Duodenal mucosa (tissue), 2 donors: Measurements from ENCODE around the gene COL23A1.
"Not testable (repeated sequence)": the region's sequence is repeated elsewhere in the genome, so short reads cannot be mapped to it uniquely, and the experiment has no call there.

Experiments used
- H3K27ac ChIP-seq: one replicate; pipeline ENCODE4 v1.7.0; 2013; ENCODE audit warnings: low read depth, low read length
- H3K27me3 ChIP-seq, 2 donors: one replicate each; pipeline ENCODE4 v1.7.0; 2013; ENCODE audit warnings: low read length in 2 of 2, control low read depth in 1 of 2; ENCODE audit not compliant: insufficient read depth in 2 of 2, control insufficient read depth in 1 of 2
- H3K36me3 ChIP-seq, 2 donors: one replicate each; pipeline ENCODE4 v1.7.0; 2013; ENCODE audit warnings: low read length in 2 of 2, control low read depth in 1 of 2; ENCODE audit not compliant: insufficient read depth in 2 of 2, control insufficient read depth in 1 of 2
- H3K4me1 ChIP-seq, 2 donors: one replicate each; pipeline ENCODE4 v1.7.0; 2013; ENCODE audit warnings: low read length in 2 of 2, control low read depth in 1 of 2; ENCODE audit not compliant: insufficient read depth in 2 of 2, control insufficient read depth in 1 of 2
- H3K4me3 ChIP-seq, 2 donors: one replicate each; pipeline ENCODE4 v1.7.0; 2013; ENCODE audit warnings: low read length in 2 of 2, low read depth in 1 of 2
- H3K9ac ChIP-seq, 2 donors: one replicate each; pipeline ENCODE4 v1.7.0; 2013; ENCODE audit warnings: low read length in 2 of 2, low read depth in 1 of 2
- H3K9me3 ChIP-seq, 2 donors: one replicate each; pipeline ENCODE4 v1.7.0; 2013; ENCODE audit warnings: low read length in 2 of 2, control low read depth in 1 of 2; ENCODE audit not compliant: control insufficient read depth in 1 of 2

Gene COL23A1

DNA sequence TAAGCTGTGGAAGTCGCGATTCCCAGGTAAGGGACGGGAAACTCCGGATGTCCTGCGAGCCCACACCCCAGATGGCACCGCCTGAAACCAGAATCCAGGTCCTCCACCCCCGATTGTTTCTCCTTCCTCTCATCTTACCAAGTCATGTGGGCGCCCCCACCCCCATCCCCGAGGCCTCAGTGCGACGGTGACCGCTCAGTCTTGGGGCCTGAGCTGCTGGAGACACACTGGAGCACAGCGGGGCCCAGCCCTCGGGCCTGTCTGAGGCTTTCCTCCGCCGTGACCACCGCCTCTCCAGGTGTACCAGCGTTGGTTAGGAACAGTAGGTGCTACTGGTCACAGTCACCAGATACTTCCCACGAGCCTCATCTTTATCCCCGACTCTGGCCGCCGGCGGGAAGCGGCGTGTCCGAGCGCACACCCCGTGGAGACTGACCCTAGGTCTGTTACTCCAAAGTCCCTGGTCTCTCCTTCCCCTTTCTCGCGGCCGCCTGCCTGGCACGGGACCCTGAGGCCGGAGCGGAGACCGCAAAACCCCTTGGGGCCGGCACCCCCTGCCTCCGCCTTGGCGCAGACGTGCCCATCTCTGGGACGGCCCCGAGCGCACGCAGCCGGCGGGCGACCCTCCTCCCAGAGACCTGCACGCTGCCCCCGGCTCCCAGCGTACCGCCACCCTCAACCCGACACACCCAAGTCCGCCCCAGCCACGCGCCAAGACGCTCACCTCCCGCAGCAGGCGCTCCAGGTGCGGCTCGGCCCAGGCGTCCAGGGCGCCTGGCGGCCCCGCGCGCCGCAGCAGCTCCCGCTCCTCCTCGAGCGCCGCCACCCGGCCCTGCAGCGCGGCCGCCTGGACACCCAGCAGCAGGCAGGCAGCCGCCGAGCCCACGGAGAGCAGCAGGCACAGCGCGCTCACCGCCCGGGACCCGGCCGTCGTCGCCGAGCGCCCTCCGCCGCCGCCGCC lies 733 bp downstream of the COL23A1 start:
- Histone ChIP-seq H3K27me3 (peaks cover 19 to 37% of the 10 kb centered on the region in 2 donors), H3K36me3 (no peaks in the 10 kb centered on the region), H3K4me3 (peak overlapping the region in 1 of 2 donors; percentile 40), H3K27ac (no peak overlapping the region), H3K4me1 (no peaks in the 10 kb centered on the region), H3K9me3 (peaks cover 0 to 4% of the 10 kb centered on the region in 2 donors), H3K9ac (no peak overlapping the region)

DNA sequence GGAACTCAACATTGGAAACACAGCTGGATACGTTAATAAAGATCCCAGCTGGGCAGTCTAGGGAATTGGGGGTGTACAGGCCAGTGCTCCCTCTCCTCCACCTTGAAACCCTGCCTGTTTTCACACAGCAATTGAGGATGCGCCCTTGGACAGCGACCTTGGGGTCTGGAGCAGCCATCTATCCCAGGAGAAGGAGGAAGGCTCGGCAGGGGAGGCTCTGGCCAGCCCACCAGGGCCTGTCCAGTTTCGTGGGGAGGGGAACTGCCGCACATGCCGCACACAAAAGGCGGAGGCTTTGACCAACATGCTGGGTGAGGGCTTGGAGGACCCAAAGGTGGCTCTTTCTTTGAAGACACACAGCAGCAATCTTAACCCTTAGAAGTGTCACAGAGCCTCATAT lies 1.4 kb downstream of the COL23A1 start:
- H3K4me3 ChIP-seq, result no peak overlapping the region
- peaks cover 0 to 4% of the 10 kb centered on the region in 2 donors for H3K9me3 ChIP-seq
- no peaks in the 10 kb centered on the region for H3K36me3 ChIP-seq
- peaks cover 19 to 37% of the 10 kb centered on the region in 2 donors for H3K27me3 ChIP-seq
- H3K4me1 ChIP-seq, result no peaks in the 10 kb centered on the region
- H3K27ac ChIP-seq, result no peak overlapping the region
- no peak overlapping the region for H3K9ac ChIP-seq

DNA sequence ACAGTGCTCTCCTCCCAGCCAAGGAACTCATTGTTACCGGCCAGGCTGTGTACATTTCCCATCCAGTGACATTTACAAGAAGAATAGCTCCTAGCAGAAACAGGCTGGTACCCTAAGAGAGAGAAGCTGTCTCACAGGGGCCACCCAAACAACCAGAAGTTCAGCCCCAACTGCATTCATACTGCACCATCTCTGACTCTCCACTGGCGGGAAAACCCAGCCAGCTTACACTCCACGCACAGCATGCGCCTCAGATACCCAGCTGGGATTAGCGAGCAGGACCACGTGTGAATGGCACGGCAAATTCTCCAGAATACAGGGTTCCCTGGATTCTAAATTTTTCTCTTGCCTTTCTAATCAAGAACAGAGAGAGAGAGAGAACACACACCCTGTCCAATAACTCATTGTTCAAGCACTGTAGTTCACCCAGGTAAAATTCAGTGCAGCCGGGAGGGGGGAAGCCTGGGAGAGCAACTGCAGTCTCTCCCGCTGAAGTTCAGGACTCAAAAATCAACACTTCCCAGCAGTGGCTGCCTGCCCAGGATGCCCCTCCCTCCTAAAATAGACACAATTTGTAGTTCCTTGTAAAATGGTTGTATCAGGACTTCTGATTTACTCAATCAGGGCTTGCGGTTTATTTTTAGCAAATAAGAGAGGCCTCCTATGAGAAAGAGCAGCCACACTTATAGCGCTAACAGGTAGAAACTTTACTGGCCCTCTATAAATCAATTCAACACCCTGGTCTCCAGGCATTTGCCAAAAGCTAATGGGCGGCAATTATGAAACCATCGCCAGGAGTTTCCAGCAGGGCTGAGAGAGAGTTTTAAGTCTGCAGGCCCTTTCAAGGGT lies 2.2 kb downstream of the COL23A1 start:
- Histone ChIP-seq H3K36me3 (no peaks in the 10 kb centered on the region), H3K9me3 (peaks cover 0 to 4% of the 10 kb centered on the region in 2 donors), H3K4me1 (no peaks in the 10 kb centered on the region), H3K4me3 (no peak overlapping the region), H3K27me3 (peaks cover 19 to 37% of the 10 kb centered on the region in 2 donors), H3K27ac (no peak overlapping the region), H3K9ac (no peak overlapping the region)

DNA sequence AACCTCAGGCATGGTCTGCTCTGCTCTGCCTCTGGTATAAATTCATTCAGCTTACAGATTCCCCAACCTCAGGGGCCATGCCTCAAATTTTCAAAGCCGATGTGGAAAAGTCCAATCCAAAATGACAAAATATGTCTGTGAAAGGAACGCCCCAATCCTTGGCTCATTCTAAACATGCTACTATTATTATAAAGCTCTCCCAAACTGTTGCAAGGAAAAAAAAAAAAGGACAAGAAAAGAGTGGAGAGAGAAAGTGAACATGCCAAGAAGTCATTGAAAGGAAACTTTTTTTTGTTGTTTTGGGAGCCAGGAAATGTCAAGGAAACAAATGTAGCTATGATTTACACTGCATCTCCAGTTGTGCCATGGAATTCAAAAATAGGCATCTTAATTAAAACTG lies 3.8 kb downstream of the COL23A1 start:
- Histone ChIP-seq H3K9me3 (peaks cover 0 to 4% of the 10 kb centered on the region in 2 donors), H3K4me3 (no peak overlapping the region), H3K27ac (no peak overlapping the region), H3K27me3 (peaks cover 19 to 35% of the 10 kb centered on the region in 2 donors), H3K9ac (no peak overlapping the region), H3K4me1 (no peaks in the 10 kb centered on the region), H3K36me3 (no peaks in the 10 kb centered on the region)

DNA sequence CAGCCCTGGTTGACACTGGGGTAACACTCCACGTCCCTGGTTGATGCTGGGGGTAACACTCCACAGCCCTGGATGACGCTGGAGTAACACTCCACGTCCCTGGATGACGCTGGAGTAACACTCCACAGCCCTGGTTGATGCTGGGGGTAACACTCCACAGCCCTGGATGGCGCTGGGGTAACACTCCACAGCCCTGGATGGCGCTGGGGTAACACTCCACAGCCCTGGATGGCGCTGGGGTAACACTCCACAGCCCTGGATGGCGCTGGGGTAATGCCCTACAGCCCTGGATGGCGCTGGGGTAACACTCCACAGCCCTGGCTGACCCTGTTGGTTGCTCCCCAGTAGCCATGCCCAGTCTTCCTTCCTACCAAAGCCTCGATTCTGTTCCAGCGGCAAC lies 4.8 kb downstream of the COL23A1 start:
- H3K27me3 ChIP-seq, result peaks cover 19 to 25% of the 10 kb centered on the region in 2 donors
- not testable (repeated sequence) for H3K9ac ChIP-seq, H3K4me3 ChIP-seq, H3K27ac ChIP-seq, H3K4me1 ChIP-seq, H3K36me3 ChIP-seq, H3K9me3 ChIP-seq

DNA sequence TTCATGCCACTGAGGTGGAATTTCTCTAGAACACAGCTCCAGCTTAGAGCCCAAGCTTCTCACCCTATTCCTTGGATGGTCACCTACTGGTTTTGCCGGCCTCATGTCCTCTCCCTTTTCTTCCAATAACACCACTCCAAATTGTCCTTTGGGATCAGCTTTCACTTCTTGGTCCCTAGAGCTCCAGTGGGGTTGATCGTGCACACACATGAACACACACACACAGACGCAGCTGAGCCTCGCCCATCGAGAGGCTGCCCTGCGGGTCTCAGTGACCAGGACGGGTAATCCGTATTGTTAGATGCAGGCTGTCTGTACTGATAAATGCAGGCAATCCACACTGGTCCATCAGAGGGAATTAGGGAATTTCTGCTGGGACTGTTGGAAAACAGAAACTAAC lies 6.9 kb downstream of the COL23A1 start:
- no peaks in the 10 kb centered on the region for H3K36me3 ChIP-seq
- H3K27me3 ChIP-seq, result peaks cover 6 to 13% of the 10 kb centered on the region in 2 donors
- H3K4me3 ChIP-seq, result no peak overlapping the region

DNA sequence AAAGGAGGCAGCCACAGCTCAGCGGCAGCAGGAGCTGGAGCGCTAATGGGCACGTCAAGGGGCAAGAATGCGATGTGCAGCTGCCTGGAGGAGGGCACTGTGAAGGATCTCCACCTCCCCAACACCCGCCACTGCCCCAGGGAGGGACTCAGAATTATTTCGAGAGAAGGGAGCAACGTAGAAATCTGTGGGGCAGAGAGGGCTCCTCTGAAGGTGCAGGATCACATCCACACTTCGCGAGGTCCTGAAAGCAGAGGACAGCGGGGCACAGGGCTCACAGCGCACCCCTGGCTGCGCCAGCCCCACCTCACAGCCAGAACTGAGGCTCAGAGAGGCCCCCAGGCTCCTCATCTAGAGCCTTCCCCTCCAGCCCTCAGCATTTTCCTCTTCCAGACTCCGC lies 7.9 kb downstream of the COL23A1 start:
- no peak overlapping the region for H3K27ac ChIP-seq
- H3K9me3 ChIP-seq, result peaks cover 0 to 4% of the 10 kb centered on the region in 2 donors
- no peak overlapping the region for H3K9ac ChIP-seq
- H3K27me3 ChIP-seq, result peaks cover 4 to 14% of the 10 kb centered on the region in 2 donors
- no peak overlapping the region for H3K4me3 ChIP-seq
- H3K4me1 ChIP-seq, result no peaks in the 10 kb centered on the region
- no peaks in the 10 kb centered on the region for H3K36me3 ChIP-seq

More for the DNA sequence above, 6.9 kb downstream of the COL23A1 start:
- no peak overlapping the region for H3K9ac ChIP-seq
- H3K4me1 ChIP-seq, result no peaks in the 10 kb centered on the region
- H3K9me3 ChIP-seq, result peaks cover 0 to 4% of the 10 kb centered on the region in 2 donors
- no peak overlapping the region for H3K27ac ChIP-seq

DNA sequence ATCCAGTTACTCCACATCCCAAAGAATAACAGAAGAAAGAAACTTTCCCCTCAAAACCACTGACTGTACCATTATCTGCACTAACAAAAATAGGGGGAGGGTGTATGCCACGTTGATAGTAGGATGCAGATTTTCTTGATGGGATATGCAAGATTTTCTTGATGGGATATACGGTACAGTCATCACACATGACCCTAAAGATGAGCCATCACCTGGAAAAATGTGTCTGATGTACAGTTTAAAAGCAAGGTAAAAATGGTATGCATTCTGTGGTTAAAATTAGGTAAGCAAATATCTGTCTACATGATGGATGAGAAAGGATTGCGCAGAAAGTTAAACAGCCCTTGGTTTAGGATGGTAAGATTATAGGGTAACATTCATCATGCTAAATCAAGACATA lies 8.6 kb downstream of the COL23A1 start:
- Histone ChIP-seq H3K9ac (no peak overlapping the region), H3K4me1 (no peaks in the 10 kb centered on the region), H3K9me3 (peaks cover 0 to 4% of the 10 kb centered on the region in 2 donors), H3K27me3 (peaks cover 0 to 14% of the 10 kb centered on the region in 2 donors), H3K4me3 (no peak overlapping the region), H3K36me3 (no peaks in the 10 kb centered on the region), H3K27ac (no peak overlapping the region)

DNA sequence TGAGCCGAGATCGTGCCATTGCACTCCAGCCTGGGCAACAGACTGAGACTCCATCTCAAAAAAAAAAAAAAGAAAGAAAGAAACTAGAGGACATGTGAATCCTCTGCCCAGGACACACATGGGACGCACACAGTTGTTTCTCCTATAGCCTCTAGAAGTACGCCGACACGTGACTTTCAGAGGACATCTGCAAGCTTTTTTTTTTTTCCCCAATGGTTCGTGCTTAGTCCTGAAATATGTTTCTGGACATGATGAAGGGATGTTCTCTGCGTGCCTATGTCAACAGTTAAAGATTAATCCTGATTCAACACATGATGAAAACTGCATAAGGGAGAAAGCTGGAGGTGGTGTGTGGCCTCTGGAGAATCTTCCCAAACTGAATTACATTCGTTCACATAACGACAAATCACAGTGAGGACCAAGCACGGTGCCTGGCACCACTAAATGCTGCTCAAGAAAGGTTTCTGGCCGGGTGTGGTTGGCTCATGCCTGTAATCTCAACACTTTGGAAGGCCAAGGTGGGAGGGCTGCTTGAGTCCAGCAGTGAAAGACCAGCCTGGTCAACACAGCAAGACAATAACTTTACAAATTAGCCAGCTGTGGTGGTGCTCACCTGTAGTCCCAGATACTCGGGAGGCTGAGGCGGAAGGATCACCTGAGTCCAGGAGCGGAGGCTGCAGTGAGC lies 9.8 kb downstream of the COL23A1 start:
- H3K9ac ChIP-seq, result no peak overlapping the region
- H3K4me3 ChIP-seq, result no peak overlapping the region
- no peaks in the 10 kb centered on the region for H3K4me1 ChIP-seq
- H3K9me3 ChIP-seq, result peaks cover 0 to 2% of the 10 kb centered on the region in 2 donors
- no peaks in the 10 kb centered on the region for H3K36me3 ChIP-seq
- no peak overlapping the region for H3K27ac ChIP-seq
- H3K27me3 ChIP-seq, result peaks cover 0 to 12% of the 10 kb centered on the region in 2 donors
